ENCODE data around the gene TMC1.

Gene TMC1

DNA sequence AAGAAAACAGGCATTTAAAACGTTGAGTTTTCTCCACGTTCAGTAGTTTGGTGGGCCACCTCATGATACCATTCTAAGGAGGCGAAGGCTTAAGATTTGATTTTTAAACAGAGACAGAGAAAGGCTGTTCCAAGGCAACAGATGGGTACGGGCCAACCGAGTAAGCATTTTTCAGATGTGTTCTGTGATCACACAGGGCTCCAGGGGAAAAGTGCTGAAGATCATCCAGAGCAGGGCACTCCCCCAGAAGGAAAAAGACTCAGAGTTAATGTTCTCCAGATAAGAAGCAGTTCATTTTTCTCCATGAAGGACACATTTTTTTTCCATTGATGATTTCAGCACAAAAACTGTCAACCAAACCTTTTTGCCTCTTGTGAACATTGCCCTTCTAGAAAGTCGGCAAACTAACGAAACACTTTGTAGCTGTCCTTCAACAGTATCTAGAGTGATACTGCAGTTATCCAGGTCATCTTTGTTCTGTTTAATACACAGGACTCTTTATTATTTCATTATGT is 292.7 kb downstream of the TMC1 start:
- TF ChIP-seq, protein P1, sequence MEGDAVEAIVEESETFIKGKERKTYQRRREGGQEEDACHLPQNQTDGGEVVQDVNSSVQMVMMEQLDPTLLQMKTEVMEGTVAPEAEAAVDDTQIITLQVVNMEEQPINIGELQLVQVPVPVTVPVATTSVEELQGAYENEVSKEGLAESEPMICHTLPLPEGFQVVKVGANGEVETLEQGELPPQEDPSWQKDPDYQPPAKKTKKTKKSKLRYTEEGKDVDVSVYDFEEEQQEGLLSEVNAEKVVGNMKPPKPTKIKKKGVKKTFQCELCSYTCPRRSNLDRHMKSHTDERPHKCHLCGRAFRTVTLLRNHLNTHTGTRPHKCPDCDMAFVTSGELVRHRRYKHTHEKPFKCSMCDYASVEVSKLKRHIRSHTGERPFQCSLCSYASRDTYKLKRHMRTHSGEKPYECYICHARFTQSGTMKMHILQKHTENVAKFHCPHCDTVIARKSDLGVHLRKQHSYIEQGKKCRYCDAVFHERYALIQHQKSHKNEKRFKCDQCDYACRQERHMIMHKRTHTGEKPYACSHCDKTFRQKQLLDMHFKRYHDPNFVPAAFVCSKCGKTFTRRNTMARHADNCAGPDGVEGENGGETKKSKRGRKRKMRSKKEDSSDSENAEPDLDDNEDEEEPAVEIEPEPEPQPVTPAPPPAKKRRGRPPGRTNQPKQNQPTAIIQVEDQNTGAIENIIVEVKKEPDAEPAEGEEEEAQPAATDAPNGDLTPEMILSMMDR (IDR thresholded peaks at IDR 0.05; ENCODE audit: poor library complexity, severe bottlenecking), result no peak
- Histone ChIP-seq H3K4me1 (ENCODE audit: insufficient read depth, poor library complexity, severe bottlenecking) (no peaks in the 10 kb centered on the region), H3K27ac (ENCODE audit: poor library complexity, severe bottlenecking) (no peak overlapping the region), H3K36me3 (ENCODE audit: low read depth) (no peaks in the 10 kb centered on the region), H3K4me3 (ENCODE audit: severe bottlenecking) (no peak overlapping the region), H3K9me3 (ENCODE audit: severe bottlenecking) (no peaks in the 10 kb centered on the region), H3K27me3 (ENCODE audit: insufficient read depth, poor library complexity, severe bottlenecking) (no peaks in the 10 kb centered on the region)
- ATAC-seq (ENCODE audit: low read depth), result no peak
- DNase-seq (ENCODE audit: low spot score), result no peak

DNA sequence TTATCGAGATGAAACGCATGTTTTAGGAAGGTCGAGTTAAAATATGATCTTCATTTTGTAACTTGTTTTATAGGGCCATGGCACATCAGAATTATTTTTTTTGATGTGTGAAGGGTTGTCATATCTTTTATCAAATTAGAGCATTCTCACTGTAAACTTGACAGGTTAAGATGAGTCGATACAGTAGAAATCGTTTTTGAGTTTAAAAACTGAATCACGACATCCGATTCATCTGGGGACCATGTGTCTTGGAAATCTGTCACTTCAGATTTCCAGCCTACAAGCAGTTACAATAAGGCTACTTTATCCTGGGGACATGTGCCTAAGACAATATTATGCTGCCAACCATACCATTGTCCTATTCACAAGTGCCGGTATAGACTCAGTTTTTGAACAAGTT is 295.3 kb downstream of the TMC1 start:
- no peaks in the 10 kb centered on the region for H3K4me1 ChIP-seq (ENCODE audit: insufficient read depth, poor library complexity, severe bottlenecking)
- DNase-seq (ENCODE audit: low spot score) (no peak), ATAC-seq (ENCODE audit: low read depth) (no peak)
- no peaks in the 10 kb centered on the region for H3K9me3 ChIP-seq (ENCODE audit: severe bottlenecking)
- no peaks in the 10 kb centered on the region for H3K36me3 ChIP-seq (ENCODE audit: low read depth)
- H3K27me3 ChIP-seq (ENCODE audit: insufficient read depth, poor library complexity, severe bottlenecking), result no peaks in the 10 kb centered on the region
- TF ChIP-seq, protein P1 (IDR thresholded peaks at IDR 0.05; ENCODE audit: poor library complexity, severe bottlenecking), result no peak
- no peak overlapping the region for H3K27ac ChIP-seq (ENCODE audit: poor library complexity, severe bottlenecking)
- no peak overlapping the region for H3K4me3 ChIP-seq (ENCODE audit: severe bottlenecking)

DNA sequence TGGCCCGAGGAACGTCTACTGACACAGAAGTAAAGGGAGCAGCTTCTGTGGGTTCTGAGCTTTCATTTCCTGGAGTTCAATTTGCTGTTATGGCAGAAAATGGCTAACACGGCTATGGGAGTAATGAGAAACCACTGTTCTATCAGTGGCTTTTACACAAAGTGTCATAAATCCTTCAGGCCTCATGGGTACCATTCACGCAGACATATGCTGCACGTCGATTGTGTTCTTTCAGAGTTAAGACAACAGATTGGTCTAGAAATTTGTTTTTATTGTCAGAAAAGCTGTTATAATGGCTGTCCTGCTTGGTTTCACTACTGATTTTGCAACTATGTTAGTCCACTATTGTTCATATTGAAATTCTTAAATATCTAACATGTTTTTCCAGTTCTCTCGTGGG is 296.0 kb downstream of the TMC1 start:
- DNase-seq (ENCODE audit: low spot score), result no peak
- Histone ChIP-seq H3K27me3 (ENCODE audit: insufficient read depth, poor library complexity, severe bottlenecking) (no peaks in the 10 kb centered on the region), H3K4me3 (ENCODE audit: severe bottlenecking) (no peak overlapping the region), H3K9me3 (ENCODE audit: severe bottlenecking) (no peaks in the 10 kb centered on the region), H3K36me3 (ENCODE audit: low read depth) (no peaks in the 10 kb centered on the region), H3K27ac (ENCODE audit: poor library complexity, severe bottlenecking) (no peak overlapping the region), H3K4me1 (ENCODE audit: insufficient read depth, poor library complexity, severe bottlenecking) (no peaks in the 10 kb centered on the region)
- ATAC-seq (ENCODE audit: low read depth), result no peak
- TF ChIP-seq, protein P1 (IDR thresholded peaks at IDR 0.05; ENCODE audit: poor library complexity, severe bottlenecking), result no peak

DNA sequence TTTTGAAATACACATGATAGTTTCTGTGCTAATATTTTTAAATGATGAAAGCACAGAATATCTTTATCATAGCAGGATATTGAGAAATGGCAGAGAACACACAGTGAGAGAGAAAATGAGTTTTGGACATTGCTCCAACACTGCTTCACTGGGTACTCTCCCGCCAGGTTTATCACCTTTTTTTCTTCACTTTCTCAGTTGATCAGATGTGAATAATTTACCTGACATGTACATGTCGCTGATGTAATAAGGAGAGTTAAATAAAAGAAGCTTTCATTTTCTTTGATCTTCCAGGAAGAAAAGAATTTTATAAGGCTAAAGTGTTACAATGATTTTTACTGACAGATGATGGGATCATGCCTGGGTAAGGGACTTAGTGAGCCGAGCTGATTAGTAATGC is 297.0 kb downstream of the TMC1 start:
- no peaks in the 10 kb centered on the region for H3K4me1 ChIP-seq (ENCODE audit: insufficient read depth, poor library complexity, severe bottlenecking)
- TF ChIP-seq, protein P1 (IDR thresholded peaks at IDR 0.05; ENCODE audit: poor library complexity, severe bottlenecking), result no peak
- H3K4me3 ChIP-seq (ENCODE audit: severe bottlenecking), result no peak overlapping the region
- H3K9me3 ChIP-seq (ENCODE audit: severe bottlenecking), result no peaks in the 10 kb centered on the region
- no peak overlapping the region for H3K27ac ChIP-seq (ENCODE audit: poor library complexity, severe bottlenecking)
- H3K27me3 ChIP-seq (ENCODE audit: insufficient read depth, poor library complexity, severe bottlenecking), result no peaks in the 10 kb centered on the region
- no peaks in the 10 kb centered on the region for H3K36me3 ChIP-seq (ENCODE audit: low read depth)
- ATAC-seq (ENCODE audit: low read depth), result no peak
- no peak for DNase-seq (ENCODE audit: low spot score)

DNA sequence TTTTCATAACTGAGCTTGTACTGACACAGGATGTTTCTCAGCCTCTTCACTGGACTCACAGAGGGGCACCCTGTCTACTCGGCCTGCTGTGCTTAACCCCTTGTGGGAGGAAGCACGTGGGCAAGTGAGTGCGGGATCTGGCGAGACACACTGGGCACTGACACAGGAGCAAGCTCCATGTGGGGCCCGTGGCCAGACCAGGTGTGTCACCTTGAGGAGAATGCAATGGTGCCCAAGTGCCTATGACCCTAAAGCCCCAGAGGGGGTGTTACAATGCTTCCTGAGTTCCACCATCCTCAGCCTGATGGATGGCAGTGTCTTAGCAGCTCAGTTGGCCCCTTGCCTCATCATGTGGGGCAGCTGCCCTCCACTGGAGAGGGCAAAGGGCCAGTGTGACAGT is 302.6 kb downstream of the TMC1 start:
- TF ChIP-seq, protein P1 (IDR thresholded peaks at IDR 0.05; ENCODE audit: poor library complexity, severe bottlenecking), result no peak

More for the DNA sequence above, 302.6 kb downstream of the TMC1 start:
- no peaks in the 10 kb centered on the region for H3K27me3 ChIP-seq (ENCODE audit: insufficient read depth, poor library complexity, severe bottlenecking)
- DNase-seq (ENCODE audit: low spot score), result no peak
- H3K27ac ChIP-seq (ENCODE audit: poor library complexity, severe bottlenecking), result no peak overlapping the region
- no peak overlapping the region for H3K4me3 ChIP-seq (ENCODE audit: severe bottlenecking)
- H3K9me3 ChIP-seq (ENCODE audit: severe bottlenecking), result no peaks in the 10 kb centered on the region
- no peaks in the 10 kb centered on the region for H3K36me3 ChIP-seq (ENCODE audit: low read depth)
- H3K4me1 ChIP-seq (ENCODE audit: insufficient read depth, poor library complexity, severe bottlenecking), result peaks cover 13% of the 10 kb centered on the region
- ATAC-seq (ENCODE audit: low read depth), result no peak
